ENCODE measurements around the gene TAGLN. TPM values are rescaled to one million over a fixed set of nuclear protein-coding genes. Genes with fewer than 3 reads are reported as not detected.

Gene TAGLN
- polyA plus RNA-seq, 1 donor = 806 TPM

DNA sequence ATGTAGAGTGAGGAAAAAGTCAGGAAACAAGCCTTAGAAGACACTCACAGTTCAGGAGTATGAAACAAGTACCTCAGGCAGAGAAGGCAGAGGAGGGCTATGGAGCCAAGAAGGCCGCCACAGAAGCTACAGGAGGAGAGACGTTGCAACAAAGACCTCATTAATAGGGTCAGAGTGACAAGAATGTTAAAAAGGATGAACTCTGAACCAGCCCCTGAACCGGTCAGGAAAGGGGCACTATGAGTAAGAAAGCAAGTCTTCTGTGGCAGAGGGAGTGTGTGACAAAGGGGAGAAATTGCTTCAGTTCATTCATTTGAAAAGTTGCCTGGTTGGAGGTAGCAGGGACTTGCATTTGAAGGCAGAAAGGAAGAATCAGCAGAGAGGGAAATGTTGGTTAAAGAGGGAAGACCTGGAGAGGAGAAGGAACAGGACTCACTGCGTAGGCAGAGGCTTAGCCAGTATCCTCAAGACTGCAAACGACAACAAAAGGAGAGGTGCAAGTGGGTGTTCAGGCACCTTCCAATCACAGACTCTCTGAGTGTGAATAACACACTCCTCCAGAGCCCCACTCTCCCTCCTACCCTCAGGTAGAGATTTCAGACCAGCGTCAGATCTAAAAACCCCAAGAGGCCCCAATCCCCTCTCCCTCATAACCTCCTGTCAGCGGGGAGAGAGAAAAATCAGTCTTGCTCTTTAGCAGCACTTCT, 15.4 kb downstream of the TAGLN start:
- Histone ChIP-seq H3K4me3 (ENCODE audit: low read length) (no peak overlapping the region), H3K4me1 (ENCODE audit: control insufficient read depth, insufficient read depth, low read length) (peaks cover 11% of the 10 kb centered on the region), H3K27me3 (ENCODE audit: control insufficient read depth, insufficient read depth, low read length) (no peaks in the 10 kb centered on the region), H3K27ac (ENCODE audit: low read length) (no peak overlapping the region), H3K36me3 (ENCODE audit: control insufficient read depth, insufficient read depth, low read length) (peaks cover 51% of the 10 kb centered on the region), H3K9me3 (ENCODE audit: control insufficient read depth, low read depth, low read length) (no peaks in the 10 kb centered on the region)
- DNase-seq = no peak
- 80% methylated on average over 1 of the region's 7 CpGs for WGBS (ENCODE audit: insufficient coverage, low lambda C conversion rate)

DNA sequence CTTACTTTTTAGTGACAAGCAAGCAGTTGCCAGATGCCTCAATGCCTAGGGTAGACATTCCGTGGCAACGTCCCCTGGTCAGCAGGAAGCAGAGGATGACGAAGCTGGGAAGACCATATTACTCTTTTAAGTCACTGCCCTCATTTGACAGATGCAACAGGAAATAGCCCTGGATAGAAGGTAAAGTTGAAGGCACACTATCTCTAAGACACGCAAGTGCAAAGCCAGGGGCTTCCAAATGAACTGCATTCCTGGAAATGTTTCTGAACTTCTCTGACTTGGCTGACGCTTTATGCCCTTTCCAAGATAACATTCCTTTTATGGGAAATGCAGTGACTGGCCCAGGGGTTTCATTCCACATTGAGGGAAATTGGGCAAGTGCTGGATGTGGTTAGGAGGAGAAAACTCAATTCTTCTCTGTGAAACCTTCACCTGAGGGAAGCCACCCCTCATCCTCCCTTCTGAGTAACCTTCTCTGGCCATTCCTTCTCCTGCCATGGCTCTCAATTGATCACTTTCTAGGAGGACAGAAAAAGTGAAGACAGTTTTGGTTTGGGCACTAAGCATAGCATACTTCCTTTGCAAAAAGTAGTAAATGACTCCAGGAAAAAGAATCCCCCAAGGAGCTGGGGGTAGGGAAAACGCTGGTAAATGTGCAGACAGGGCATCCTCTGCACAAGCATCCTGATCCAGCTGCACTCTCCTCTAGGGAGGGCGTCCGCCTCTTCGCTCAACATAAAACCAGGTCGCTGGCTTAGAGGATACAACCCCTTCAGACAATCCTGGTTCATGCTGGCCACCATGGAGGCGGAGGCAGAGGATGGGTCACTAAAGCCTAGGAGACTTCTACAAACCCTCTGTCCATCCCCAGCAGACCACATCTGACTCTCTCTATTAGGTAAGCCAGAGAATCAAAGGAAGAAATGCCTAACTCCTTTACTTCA, 18.2 kb downstream of the TAGLN start:
- H3K27ac ChIP-seq (ENCODE audit: low read length) = peak overlapping the region; percentile 72
- H3K4me3 ChIP-seq (ENCODE audit: low read length) = no peak overlapping the region
- H3K36me3 ChIP-seq (ENCODE audit: control insufficient read depth, insufficient read depth, low read length) = peaks cover 69% of the 10 kb centered on the region
- H3K9me3 ChIP-seq (ENCODE audit: control insufficient read depth, low read depth, low read length) = no peaks in the 10 kb centered on the region
- H3K27me3 ChIP-seq (ENCODE audit: control insufficient read depth, insufficient read depth, low read length) = no peaks in the 10 kb centered on the region
- WGBS (ENCODE audit: insufficient coverage, low lambda C conversion rate) = 71% methylated on average over 1 of the region's 11 CpGs
- no peak for DNase-seq
- H3K4me1 ChIP-seq (ENCODE audit: control insufficient read depth, insufficient read depth, low read length) = peaks cover 39% of the 10 kb centered on the region

DNA sequence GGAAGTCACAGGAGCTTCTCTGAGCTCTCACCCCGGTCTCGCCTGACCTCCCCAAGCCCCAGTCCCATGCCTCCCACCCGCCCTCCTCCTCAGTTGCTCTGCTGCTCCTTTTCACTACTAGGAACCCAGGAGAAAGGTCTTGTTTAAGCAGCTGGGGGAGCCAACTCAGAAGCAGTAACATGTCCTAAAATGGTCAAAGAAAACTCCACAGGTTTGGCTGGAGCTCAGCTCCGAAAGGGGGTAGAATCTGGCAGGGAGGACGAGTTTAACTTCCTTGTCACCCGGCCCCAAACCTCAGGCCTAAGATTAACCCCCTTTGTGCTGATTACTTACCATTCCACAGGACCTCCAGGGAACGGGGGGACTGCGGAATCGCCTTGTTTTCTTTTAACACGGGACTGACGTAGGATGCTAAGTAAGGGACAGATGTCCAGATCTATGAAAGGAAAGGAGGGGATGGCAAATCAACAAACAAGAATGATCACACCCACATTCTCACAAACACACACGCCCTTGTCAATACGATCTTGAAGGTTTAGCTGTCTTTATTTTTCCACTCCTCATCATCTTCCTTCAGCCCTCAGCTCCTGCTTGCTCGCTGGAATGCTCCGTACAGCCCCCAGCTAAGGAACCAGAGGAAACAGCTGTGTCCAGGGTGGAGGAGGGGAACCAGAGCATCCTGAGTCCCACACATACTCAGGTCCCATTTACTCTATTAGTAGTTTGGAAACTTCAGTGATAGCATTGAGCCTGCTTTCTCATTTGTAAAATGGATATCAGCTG, 19.2 kb downstream of the TAGLN start:
- no peak overlapping the region for H3K4me3 ChIP-seq (ENCODE audit: low read length)
- H3K4me1 ChIP-seq (ENCODE audit: control insufficient read depth, insufficient read depth, low read length) = peaks cover 39% of the 10 kb centered on the region
- H3K27me3 ChIP-seq (ENCODE audit: control insufficient read depth, insufficient read depth, low read length) = no peaks in the 10 kb centered on the region
- no peak for DNase-seq
- H3K36me3 ChIP-seq (ENCODE audit: control insufficient read depth, insufficient read depth, low read length) = peaks cover 69% of the 10 kb centered on the region
- WGBS (ENCODE audit: insufficient coverage, low lambda C conversion rate) = no CpG with 5 or more reads among the region's 15 CpGs
- no peaks in the 10 kb centered on the region for H3K9me3 ChIP-seq (ENCODE audit: control insufficient read depth, low read depth, low read length)
- H3K27ac ChIP-seq (ENCODE audit: low read length) = peak overlapping the region; percentile 72

DNA sequence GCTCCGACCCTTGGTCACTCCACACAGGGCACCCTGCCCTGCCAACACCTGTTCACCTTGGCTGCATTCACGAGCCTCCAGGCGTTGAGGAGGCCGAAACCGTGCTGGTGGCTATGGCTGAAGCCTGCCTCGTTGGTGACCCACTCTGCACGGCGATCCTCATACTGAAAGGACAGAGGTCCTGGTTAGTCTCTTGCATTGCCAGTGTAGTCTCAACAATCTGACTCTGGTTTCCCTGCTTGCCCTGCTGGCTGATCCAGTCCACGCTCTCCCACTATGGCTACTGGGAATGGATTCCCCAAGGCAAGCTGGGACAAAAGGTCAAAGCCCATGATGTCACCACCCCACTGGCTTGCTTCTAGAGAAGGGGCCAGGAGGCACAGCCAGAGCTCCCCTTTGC, 19.8 kb downstream of the TAGLN start:
- DNase-seq = no peak
- peaks cover 43% of the 10 kb centered on the region for H3K4me1 ChIP-seq (ENCODE audit: control insufficient read depth, insufficient read depth, low read length)
- H3K27ac ChIP-seq (ENCODE audit: low read length) = peak overlapping the region; percentile 72
- no peaks in the 10 kb centered on the region for H3K27me3 ChIP-seq (ENCODE audit: control insufficient read depth, insufficient read depth, low read length)
- WGBS (ENCODE audit: insufficient coverage, low lambda C conversion rate) = no CpG with 5 or more reads among the region's 9 CpGs
- no peaks in the 10 kb centered on the region for H3K9me3 ChIP-seq (ENCODE audit: control insufficient read depth, low read depth, low read length)
- no peak overlapping the region for H3K4me3 ChIP-seq (ENCODE audit: low read length)
- H3K36me3 ChIP-seq (ENCODE audit: control insufficient read depth, insufficient read depth, low read length) = peaks cover 72% of the 10 kb centered on the region

DNA sequence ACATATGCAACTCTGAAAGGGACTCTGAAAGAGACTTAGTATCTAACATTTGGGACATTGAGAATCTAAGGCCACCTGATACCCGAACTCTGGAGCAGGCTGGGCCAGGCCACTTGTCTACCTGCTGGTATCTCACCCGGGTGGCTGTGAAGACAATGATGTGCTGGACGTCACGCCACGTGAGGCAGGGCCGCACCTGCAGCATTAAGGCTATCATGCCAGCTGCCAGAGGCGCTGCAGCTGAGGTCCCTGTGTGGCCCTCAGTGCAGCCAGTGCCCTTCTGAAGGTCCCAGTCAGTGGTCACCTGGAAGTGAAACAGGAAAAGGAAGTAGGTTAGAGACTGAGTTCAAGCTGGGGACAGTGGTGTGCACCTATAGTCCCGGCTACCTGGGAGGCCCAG, 20.3 kb downstream of the TAGLN start:
- Histone ChIP-seq H3K4me1 (ENCODE audit: control insufficient read depth, insufficient read depth, low read length) (peaks cover 48% of the 10 kb centered on the region), H3K36me3 (ENCODE audit: control insufficient read depth, insufficient read depth, low read length) (peaks cover 69% of the 10 kb centered on the region), H3K27me3 (ENCODE audit: control insufficient read depth, insufficient read depth, low read length) (no peaks in the 10 kb centered on the region), H3K27ac (ENCODE audit: low read length) (no peak overlapping the region), H3K4me3 (ENCODE audit: low read length) (no peak overlapping the region), H3K9me3 (ENCODE audit: control insufficient read depth, low read depth, low read length) (no peaks in the 10 kb centered on the region)
- DNase-seq = peak in 1 of 2 donors; percentile 13
- no CpG with 5 or more reads among the region's 8 CpGs for WGBS (ENCODE audit: insufficient coverage, low lambda C conversion rate)

DNA sequence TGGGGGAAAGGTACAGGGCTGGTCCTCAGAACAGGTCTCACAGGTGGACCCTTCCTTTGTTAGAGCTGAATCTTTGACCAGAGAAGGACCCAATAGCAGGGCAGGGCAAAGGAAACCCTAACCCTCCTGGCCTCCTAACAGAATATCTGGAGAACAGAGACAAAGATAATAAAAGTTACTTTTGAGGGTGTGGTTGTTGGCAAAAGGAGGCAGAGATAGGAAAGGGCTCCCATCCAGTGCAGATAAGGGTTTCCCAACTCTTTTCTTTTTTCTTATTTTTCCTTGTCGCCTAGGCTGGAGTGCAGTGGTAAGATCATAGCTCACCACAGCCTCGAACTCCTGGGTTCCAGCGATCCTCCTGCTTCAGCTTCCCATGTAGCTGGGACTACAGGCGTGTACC, 20.8 kb downstream of the TAGLN start:
- Histone ChIP-seq H3K36me3 (ENCODE audit: control insufficient read depth, insufficient read depth, low read length) (peaks cover 67% of the 10 kb centered on the region), H3K4me3 (ENCODE audit: low read length) (no peak overlapping the region), H3K9me3 (ENCODE audit: control insufficient read depth, low read depth, low read length) (no peaks in the 10 kb centered on the region), H3K27ac (ENCODE audit: low read length) (peak overlapping the region; percentile 68), H3K4me1 (ENCODE audit: control insufficient read depth, insufficient read depth, low read length) (peaks cover 50% of the 10 kb centered on the region), H3K27me3 (ENCODE audit: control insufficient read depth, insufficient read depth, low read length) (no peaks in the 10 kb centered on the region)
- DNase-seq = peak in 1 of 2 donors; percentile 35
- no CpG with 5 or more reads among the region's 4 CpGs for WGBS (ENCODE audit: insufficient coverage, low lambda C conversion rate)

DNA sequence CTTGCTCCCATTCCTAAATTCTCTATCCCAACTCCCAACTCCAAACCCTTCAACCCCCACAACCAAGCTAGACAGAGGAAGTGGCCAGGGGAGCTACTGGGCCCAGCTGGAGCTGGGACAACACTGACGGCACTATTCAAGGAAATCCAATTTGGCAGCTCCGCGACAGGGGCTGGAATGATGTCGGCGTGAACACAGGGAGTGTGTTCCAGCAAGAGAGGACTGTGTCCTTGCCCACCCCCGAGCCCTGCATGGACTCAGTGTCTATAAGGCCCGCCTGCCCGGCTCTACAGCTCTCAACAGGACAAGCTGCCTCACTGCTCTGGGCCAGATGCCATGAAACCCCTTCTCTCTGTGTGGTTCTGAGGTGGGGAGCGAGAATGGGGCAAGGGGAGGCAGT, 21.4 kb downstream of the TAGLN start:
- no CpG with 5 or more reads among the region's 9 CpGs for WGBS (ENCODE audit: insufficient coverage, low lambda C conversion rate)
- peak overlapping the region; percentile 68 for H3K27ac ChIP-seq (ENCODE audit: low read length)
- H3K36me3 ChIP-seq (ENCODE audit: control insufficient read depth, insufficient read depth, low read length) = peaks cover 71% of the 10 kb centered on the region
- H3K27me3 ChIP-seq (ENCODE audit: control insufficient read depth, insufficient read depth, low read length) = no peaks in the 10 kb centered on the region
- no peak overlapping the region for H3K4me3 ChIP-seq (ENCODE audit: low read length)
- H3K9me3 ChIP-seq (ENCODE audit: control insufficient read depth, low read depth, low read length) = no peaks in the 10 kb centered on the region
- peaks cover 55% of the 10 kb centered on the region for H3K4me1 ChIP-seq (ENCODE audit: control insufficient read depth, insufficient read depth, low read length)
- peak in 1 of 2 donors; percentile 14 for DNase-seq

DNA sequence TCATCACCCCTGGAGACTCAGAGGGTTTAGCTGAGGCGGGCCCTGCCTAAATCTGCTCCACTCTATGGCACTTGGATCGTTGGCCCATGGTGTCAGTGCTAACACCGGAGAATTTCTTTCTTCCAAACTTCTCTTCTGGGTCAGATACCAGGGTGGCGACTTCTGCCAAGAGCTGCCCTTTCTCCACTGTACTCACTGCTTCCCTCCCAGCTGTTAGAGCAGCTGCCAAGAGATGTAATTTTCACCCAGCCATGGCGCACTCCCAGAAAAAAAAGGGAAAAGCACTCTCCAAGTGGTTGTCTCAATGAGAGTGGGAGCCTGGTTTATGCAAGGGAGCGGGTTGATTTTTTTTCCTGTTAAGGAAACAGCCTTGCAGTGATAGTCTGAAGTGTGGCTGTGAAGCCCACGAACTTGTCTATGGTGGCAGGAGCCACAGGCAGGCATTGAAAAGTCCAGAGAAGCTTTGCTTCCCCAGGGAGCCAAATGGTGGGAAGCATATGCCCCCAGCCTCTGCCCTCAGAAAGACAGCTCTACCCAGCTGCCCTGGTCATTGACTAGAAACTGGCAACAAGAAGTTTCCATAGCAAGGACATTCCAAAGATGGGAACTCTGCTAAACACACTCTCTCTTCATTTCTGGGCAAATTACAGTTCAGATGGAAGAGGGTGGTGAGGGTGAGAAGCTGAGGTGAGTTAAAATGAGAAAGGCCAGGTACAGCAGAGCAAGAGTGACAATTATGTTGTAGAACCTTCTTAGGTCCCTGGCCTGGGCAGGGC, 22.0 kb downstream of the TAGLN start:
- peaks cover 68% of the 10 kb centered on the region for H3K36me3 ChIP-seq (ENCODE audit: control insufficient read depth, insufficient read depth, low read length)
- no peaks in the 10 kb centered on the region for H3K27me3 ChIP-seq (ENCODE audit: control insufficient read depth, insufficient read depth, low read length)
- peaks cover 58% of the 10 kb centered on the region for H3K4me1 ChIP-seq (ENCODE audit: control insufficient read depth, insufficient read depth, low read length)
- no peaks in the 10 kb centered on the region for H3K9me3 ChIP-seq (ENCODE audit: control insufficient read depth, low read depth, low read length)
- H3K27ac ChIP-seq (ENCODE audit: low read length) = peak overlapping the region; percentile 68
- WGBS (ENCODE audit: insufficient coverage, low lambda C conversion rate) = no CpG with 5 or more reads among the region's 7 CpGs
- DNase-seq = no peak
- no peak overlapping the region for H3K4me3 ChIP-seq (ENCODE audit: low read length)

DNA sequence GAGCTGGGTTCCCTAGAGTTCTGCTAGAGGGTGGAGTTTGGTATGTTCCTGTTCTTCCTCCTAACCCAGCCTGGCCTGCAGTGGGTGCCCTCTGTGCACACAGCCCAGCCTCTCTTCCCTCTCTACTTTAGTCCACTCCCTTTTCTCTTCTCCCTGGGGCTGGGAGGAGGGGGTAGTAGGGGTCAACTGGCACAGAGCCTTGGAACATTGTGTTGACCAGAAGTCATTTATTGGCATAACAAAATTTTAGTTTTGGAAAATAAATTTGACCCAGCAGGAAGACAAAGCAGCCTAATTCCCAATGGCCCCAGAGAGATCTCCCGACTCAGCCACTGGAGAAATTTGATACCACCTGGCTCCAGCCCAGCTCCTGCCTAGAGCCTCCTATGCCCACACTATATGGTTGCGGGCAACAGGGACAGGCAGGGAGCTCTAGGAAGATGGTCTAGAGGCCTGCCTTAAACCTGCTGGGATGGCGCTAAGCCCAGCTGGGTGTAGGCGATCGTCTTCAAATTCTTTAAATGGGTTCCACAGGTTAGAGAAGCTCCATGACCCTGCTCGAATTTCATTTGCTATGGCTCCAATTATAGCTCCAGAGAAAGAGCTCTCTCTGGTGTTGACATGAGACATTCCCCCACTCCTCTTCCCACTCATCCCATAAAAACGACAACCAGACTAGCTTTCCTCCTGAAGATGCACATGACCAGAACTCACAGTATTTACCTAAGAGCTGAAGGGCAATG, 22.8 kb downstream of the TAGLN start:
- peak overlapping the region; percentile 68 for H3K27ac ChIP-seq (ENCODE audit: low read length)
- H3K9me3 ChIP-seq (ENCODE audit: control insufficient read depth, low read depth, low read length) = no peaks in the 10 kb centered on the region
- peaks cover 68% of the 10 kb centered on the region for H3K36me3 ChIP-seq (ENCODE audit: control insufficient read depth, insufficient read depth, low read length)
- WGBS (ENCODE audit: insufficient coverage, low lambda C conversion rate) = no CpG with 5 or more reads among the region's 7 CpGs
- H3K4me3 ChIP-seq (ENCODE audit: low read length) = no peak overlapping the region
- H3K4me1 ChIP-seq (ENCODE audit: control insufficient read depth, insufficient read depth, low read length) = peaks cover 58% of the 10 kb centered on the region
- DNase-seq = no peak
- H3K27me3 ChIP-seq (ENCODE audit: control insufficient read depth, insufficient read depth, low read length) = no peaks in the 10 kb centered on the region

All from large intestine (tissue), 3 donors.